ENCODE data around the gene TSSK6. TPM values are rescaled to one million over a fixed set of nuclear protein-coding genes. Genes with fewer than 3 reads are reported as not detected.

The TSSK6 gene
- 1.3 TPM for total RNA-seq

GRCh38 chr19:19514881-19515641, at the start of gene TSSK6:
Gene TSSK6 (minus strand): TSS chr19:19515548. CDS start chr19:19515427, 121 bp downstream.
- DNase-seq (ENCODE audit: low spot score) (no peak), ATAC-seq (peak; percentile 2)
- intact Hi-C loops (cut with DNase I) = no loop called here

DNA sequence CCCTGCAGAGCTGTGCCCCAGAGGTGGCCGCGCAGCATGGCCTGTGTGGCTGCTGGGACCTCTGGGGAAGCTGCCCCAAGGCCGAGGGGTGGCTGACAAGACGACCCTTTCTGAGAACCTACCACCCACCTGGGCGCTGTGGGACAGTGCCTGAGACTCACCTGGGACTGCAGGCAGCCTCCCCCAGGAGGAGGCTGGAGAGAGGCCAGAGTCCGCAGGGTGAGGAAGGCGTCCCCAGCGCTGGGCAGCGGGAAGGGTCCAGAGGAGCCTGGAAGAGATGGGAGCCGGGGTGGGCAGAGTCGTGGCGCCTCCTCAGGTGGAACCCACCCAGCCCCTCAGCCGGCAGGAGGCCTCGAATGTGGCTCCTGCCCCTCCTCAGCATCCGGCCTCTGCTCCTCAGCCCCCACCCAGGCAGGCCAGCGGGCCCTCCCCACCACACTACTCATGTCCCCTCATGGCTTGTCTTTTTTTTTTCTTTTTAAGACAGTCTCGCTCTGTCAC, 48.0 kb upstream of the TSSK6 start:
- DNase-seq (ENCODE audit: low spot score) = no peak
- ATAC-seq = no peak
- intact Hi-C loops (cut with DNase I) = no loop called here

DNA sequence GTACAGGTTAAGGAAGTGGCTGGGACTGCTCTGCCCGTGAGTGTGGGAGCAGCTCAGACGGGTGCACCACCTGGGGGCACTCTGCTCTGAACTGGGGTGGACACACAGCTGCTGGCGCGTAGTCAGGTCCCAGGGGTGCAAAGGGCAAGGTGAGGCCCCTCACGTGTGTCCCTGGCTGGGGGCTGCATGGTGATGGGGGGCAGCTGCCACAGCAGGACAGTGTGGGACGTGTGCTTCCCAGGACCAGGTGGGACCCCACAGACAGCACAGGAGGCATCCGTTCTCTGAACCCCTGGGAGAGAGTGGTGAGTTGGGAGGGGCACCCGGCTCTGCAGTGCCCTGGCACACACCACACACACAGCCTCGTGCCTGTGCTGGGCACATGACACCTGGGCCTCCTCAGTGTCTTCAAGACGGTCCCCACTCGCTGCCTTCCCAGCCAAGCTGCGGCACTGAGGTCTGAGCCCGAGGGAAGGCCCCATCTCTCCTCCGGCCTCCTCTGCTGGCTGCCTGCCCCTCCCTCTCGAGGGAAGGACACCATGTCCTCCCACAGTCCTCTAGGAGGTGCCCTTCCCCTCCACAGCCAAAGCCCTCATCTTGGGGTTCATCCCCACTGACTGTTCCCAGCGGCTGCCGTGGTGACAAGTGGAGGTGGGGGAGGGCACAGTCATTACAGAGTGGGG, 47.5 kb upstream of the TSSK6 start:
- ATAC-seq = peak; percentile 24
- intact Hi-C loops (cut with DNase I) = no loop called here
- DNase-seq (ENCODE audit: low spot score) = no peak

- intact Hi-C loops (cut with DNase I) = no loop called here
- DNase-seq (ENCODE audit: low spot score) = no peak
- no peak for ATAC-seq
Measured at GRCh38 chr19:19561946-19562664, 46.8 kb upstream of the TSSK6 start.

- ATAC-seq = no peak
- intact Hi-C loops (cut with DNase I) = no loop called here
- no peak for DNase-seq (ENCODE audit: low spot score)
Measured at GRCh38 chr19:19559931-19560330, 44.6 kb upstream of the TSSK6 start.

- no peak for ATAC-seq
- intact Hi-C loops (cut with DNase I) = no loop called here
- DNase-seq (ENCODE audit: low spot score) = no peak
Measured at GRCh38 chr19:19558636-19559035, 43.3 kb upstream of the TSSK6 start.

GRCh38 chr19:19558055-19558454, 42.7 kb upstream of the TSSK6 start:
- ATAC-seq = no peak
- no peak for DNase-seq (ENCODE audit: low spot score)
- intact Hi-C loops (cut with DNase I) = no loop called here

DNA sequence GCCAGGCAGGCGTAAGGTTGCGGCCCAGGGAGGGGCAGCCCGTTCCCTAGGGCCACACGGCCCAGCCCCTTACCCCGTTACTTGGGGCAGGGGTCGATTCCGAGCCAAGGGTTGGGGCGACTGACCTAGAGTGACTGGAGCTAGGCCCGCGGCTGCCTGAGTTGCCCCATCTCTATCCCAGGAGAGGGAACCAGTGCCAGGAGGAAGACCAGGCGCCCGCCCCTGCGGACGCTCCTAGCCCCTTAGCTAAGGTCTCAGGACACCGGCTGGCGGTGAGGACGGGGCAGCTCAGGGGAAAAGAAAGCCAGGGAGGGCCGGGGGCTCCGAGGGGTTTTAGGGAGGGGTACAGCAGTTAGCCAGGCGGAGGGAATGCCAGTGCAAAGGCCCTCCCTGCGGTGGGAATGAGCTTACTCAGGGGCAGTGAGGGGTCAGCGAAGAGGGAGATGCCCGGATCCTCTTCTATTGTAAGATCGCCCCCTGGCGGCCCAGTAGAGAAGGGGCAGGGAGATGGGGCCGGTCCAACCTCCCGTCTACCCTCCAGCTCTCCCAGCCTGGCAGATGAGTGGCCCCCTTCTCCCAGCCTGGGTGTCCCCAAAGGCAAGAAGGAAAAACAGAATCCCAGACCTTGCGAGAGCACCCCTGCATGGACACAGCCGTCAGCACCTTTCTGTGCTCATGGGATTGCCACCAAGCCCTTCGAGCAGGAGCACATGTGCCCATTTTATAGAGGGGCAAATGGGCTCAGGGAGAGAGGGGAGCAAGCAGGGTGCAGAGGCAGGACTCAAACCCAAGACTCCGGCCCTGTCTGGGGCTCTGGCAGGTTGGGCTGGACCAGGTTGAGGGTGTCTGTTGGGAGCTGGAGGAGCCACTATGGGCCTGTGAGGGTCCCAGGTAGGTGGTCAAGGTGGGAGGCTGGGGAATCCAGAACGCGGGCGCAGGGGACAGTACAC, 39.0 kb upstream of the TSSK6 start:
- ATAC-seq (peak; percentile 47), DNase-seq (ENCODE audit: low spot score) (no peak)
- intact Hi-C loops (cut with DNase I) = no loop called here

DNA sequence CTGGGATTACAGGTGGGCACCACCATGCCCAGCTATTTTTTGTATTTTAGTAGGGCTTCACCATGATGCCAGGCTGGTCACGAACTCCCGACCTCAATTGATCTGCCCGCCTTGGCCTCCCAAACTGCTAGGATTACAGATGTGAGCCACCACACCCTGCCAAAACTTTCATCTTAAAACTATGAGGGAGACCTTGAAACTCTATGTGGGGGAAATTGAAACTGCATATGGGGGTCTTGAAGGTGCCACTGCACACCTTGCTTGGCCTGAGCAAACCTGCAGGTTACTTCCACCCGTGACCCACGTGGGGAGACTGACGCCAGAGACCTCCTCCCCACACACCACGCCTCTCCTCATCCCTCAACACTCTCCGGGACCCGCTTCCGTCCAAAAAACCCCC, 38.3 kb upstream of the TSSK6 start:
- no peak for ATAC-seq
- intact Hi-C loops (cut with DNase I) = no loop called here
- no peak for DNase-seq (ENCODE audit: low spot score)

DNA sequence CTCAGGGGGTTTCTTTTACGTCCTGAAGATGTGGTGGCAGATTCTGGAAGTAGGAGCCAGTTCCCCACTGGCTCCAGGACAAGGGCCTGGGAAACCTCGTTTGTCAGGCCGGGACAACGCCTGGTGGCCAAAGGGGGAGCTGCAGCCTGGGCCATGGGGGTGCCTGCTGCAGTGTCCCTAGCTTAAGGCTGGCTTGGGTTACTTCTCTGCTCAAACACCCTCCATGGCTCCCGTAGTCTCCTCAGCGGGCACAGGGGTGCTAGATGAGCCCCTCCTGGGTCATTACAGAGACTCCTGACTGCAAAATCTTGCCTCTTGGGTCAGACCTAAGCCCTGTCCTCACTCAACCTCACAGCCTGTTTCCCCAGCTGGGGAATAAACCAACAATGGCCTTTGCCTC, 37.5 kb upstream of the TSSK6 start:
- no peak for ATAC-seq
- intact Hi-C loops (cut with DNase I) = no loop called here
- DNase-seq (ENCODE audit: low spot score) = no peak

DNA sequence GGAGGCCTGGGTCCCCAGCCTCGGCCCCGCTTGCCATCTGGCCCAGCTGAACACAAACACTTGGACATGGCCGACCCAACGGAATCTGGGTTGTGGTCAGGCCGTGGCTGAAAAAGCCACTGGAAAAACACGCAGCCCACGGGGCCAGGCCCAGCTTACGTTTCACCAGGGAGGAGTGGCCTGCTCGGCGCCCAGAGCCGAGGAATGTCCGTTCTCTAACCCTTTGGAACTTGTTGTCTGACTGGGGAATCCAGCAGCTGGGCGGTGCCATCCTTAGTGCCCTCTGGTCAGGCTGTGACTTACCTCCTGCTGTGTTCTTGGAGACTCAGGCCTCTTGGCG, 36.5 kb upstream of the TSSK6 start:
- no peak for DNase-seq (ENCODE audit: low spot score)
- ATAC-seq = peak; percentile 61
- intact Hi-C loops (cut with DNase I) = no loop called here

DNA sequence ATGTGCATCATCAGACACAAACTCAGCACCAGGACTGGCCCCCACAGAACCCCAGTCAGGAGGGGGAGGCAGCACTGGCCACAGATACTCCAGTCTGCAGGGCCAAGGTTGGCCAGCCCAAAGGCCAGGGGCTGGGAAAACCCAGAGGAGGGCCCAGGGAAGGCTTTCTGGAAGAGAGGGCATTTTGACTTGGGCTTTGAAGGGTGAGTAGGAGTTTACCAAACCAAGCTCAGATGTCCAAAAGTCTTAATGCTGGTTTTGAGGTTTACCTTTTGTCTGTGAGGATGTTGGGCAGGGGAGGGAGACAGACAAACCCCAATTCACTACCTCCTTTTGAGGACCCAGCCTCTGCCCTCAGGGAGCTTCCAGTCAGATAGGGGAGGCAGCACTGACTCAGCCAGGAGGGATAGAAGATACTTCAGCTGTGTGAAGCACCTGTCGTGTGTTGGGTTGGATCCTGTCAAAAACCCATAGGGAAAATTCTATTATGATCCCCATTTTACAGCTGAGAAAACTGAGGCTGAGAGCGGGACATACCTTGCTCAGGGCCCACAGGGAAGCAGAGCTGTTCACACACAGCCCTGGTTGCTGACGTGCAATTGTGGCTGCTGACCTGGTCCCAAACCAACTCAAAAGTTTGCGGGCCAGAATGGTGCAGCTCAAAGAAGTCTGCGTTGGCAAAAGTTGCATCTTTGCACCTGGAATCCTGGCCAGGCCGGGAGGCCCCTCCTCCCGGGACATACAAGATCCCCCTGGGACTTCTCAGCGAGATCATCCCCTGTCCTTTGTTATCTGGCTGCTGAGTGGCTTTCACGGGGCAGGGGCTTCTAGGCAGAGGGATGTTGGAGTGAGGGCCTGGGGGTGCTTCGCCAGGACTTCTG, 35.9 kb upstream of the TSSK6 start:
- ATAC-seq (no peak), DNase-seq (ENCODE audit: low spot score) (no peak)
- intact Hi-C loops (cut with DNase I) = no loop called here

- DNase-seq (ENCODE audit: low spot score) = no peak
Measured at GRCh38 chr19:19550485-19550929, 35.2 kb upstream of the TSSK6 start.

GRCh38 chr19:19549804-19550464, 34.6 kb upstream of the TSSK6 start:
- DNase-seq (ENCODE audit: low spot score) = no peak
- ATAC-seq = no peak
- intact Hi-C loops (cut with DNase I) = no loop called here

More at GRCh38 chr19:19550485-19550929, 35.2 kb upstream of the TSSK6 start:
- no peak for ATAC-seq
- intact Hi-C loops (cut with DNase I) = no loop called here

GRCh38 chr19:19548915-19549759, 33.8 kb upstream of the TSSK6 start:
- no peak for DNase-seq (ENCODE audit: low spot score)
- intact Hi-C loops (cut with DNase I) = no loop called here
- no peak for ATAC-seq

GRCh38 chr19:19547674-19548336, 32.5 kb upstream of the TSSK6 start:
- DNase-seq (ENCODE audit: low spot score) (no peak), ATAC-seq (no peak)
- intact Hi-C loops (cut with DNase I) = no loop called here
